Right lobe of liver (tissue), 6 donors: ENCODE data around the gene WTAP. TPM values are rescaled to one million over a fixed set of nuclear protein-coding genes. Genes with fewer than 3 reads are reported as not detected.
"Not testable (repeated sequence)": the region's sequence is repeated elsewhere in the genome, so short reads cannot be mapped to it uniquely, and the experiment has no call there.

Experiments
- ATAC-seq, 4 donors: fragments of 200-7000 bp; cut with Tn5 transposase; one replicate each; pipeline ENCODE4 v1.9.1; 2020; ENCODE audit warnings: mild to moderate bottlenecking in 4 of 4, moderate library complexity in 4 of 4
- DNase-seq, 3 donors: peaks; one replicate each; pipeline ENCODE4 v3.0.0-alpha.2; 2020
- H3K27ac ChIP-seq, 3 donors: fragments of 200-600 bp; one replicate each; pipeline ENCODE4 v1.8.0; 2022
- H3K27me3 ChIP-seq, 2 donors: fragments of 200-600 bp; one replicate each; pipeline ENCODE4 v1.8.0; 2022
- H3K36me3 ChIP-seq, 4 donors: fragments of 200-600 bp; sonication (generic) in 1 of 4; one replicate each; pipeline versions ENCODE4 v1.5.1 to v1.8.0; 2017 to 2022; ENCODE audit warnings: control low read depth in 1 of 4
- H3K4me1 ChIP-seq, 4 donors: fragments of 200-600 bp; sonication (generic) in 1 of 4; one replicate each; pipeline versions ENCODE4 v1.5.1 to v1.8.0; 2017 to 2022; ENCODE audit warnings: control low read depth in 1 of 4
- H3K4me3 ChIP-seq, 3 donors: fragments of 200-600 bp; one replicate each; pipeline ENCODE4 v1.8.0; 2022
- H3K9me3 ChIP-seq, 4 donors: fragments of 200-600 bp; sonication (generic) in 1 of 4; one replicate each; pipeline versions ENCODE4 v1.5.1 to v1.8.0; 2017 to 2022; ENCODE audit warnings: control low read depth in 1 of 4
- CTCF ChIP-seq, 4 donors: fragments of 200-600 bp in 3 of 4; fragments of 450-650 bp in 1 of 4; IDR thresholded peaks; one replicate each; pipeline versions ENCODE4 v1.5.1 to v1.8.0; 2016 to 2022; ENCODE audit warnings: antibody characterized with exemption in 4 of 4, mild to moderate bottlenecking in 2 of 4
- POLR2A ChIP-seq: fragments of 450-650 bp; IDR thresholded peaks from one replicate; pipeline ENCODE4 v1.6.1; 2017; ENCODE audit warnings: antibody characterized with exemption, mild to moderate bottlenecking
- WGBS: methylation state at CpG from one replicate; pipeline ENCODE4 v1.1.6; 2018; ENCODE audit warnings: low coverage, low lambda C conversion rate; ENCODE audit not compliant: insufficient coverage; ENCODE audit errors: missing lambda C conversion rate; 5-methylcytosine and 5-hydroxymethylcytosine counted together
- intact Hi-C, 2 donors: fragments of 100-400 bp; cut with DNase I; formaldehyde crosslinking; loops; one replicate each; pipeline versions ENCODE4 v1.11.2 to v1.14.1; 2022
- total RNA-seq, 6 experiments: library from RNA; depleted of rRNA in 2 of 6; stranded (reverse); fragments of >200 nt in 2 of 6; fragmentation: NEBNext Ultra II Directional in 3 of 6; extraction: Animal tissue kit (Norgen Biotek cat#: 25700) in 3 of 6; gene quantifications; one replicate each; pipeline versions ENCODE4 v1.1.0 to v1.2.4, GENCODE V29; 2016 to 2023
- donor health status: DM: no; HTN: yes; CAD: no.
- donor health status: DM: no; HTN: no; CAD: no.
- donor health status: DM: no; HTN: no; CAD: no.
- donor health status: DM: no; HTN: yes; CAD: no.
- donor health status: DM: no; HTN: yes; CAD: no.

WTAP gene
- total RNA-seq, 6 experiments from 2014 or later: 21.1 to 64.3 (median 37.6) TPM

DNA sequence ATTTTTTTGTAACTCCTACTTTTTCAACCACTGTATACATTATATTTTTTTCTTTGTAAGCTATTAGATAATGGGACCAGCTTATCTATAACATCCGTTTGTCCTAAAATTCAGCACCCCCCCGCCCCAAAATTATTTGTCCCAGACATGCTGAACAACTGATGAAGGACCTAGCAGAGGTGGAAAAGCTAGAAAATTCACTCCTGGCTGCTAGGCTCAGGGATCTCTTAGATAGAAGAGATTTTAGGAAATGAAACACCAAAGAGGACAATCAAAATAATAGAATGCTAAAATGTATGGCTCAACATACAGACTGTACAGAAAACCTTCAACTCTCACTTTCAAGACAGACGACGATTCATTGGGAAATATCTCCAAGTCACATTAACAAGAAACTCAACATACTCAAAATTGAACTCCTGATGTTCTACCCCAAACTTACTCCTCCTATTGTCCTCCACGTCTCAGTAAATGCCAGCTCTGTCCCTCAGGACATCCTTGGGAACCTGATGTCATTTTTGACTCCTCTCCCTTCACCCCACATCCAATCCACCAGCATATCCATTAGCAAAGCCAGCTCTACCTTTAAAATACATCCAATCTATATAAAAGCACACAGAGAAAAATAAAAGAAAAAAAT lies 38.9 kb upstream of the WTAP start:
- H3K27ac ChIP-seq: peak overlapping the region in 1 of 3 donors; percentile 98
- ATAC-seq (peak in 1 of 4 donors; percentile 0), DNase-seq (no peak)
- H3K9me3 ChIP-seq: no peaks in the 10 kb centered on the region
- no peak overlapping the region for H3K4me3 ChIP-seq
- peaks cover 6 to 61% (median 25%) of the 10 kb centered on the region in 4 donors for H3K36me3 ChIP-seq
- no peaks in the 10 kb centered on the region for H3K27me3 ChIP-seq
- TF ChIP-seq POLR2A (no peak), CTCF (IDR thresholded peaks at IDR 0.05) (no peak)
- H3K4me1 ChIP-seq: peaks cover 0 to 53% (median 7%) of the 10 kb centered on the region in 4 donors
- 65% methylated on average over 5 of the region's 5 CpGs for WGBS
- intact Hi-C loops: no loop called here

- peak in 1 of 3 donors; percentile 66 for DNase-seq
- peak in 1 of 4 donors; percentile 11 for ATAC-seq
- peaks cover 0 to 48% (median 7%) of the 10 kb centered on the region in 4 donors for H3K4me1 ChIP-seq
- H3K4me3 ChIP-seq: no peak overlapping the region
- WGBS: 58% methylated on average over 2 of the region's 6 CpGs
- H3K27ac ChIP-seq: peak overlapping the region in 2 of 3 donors; percentile 2 to 98
- no peak for TF ChIP-seq CTCF (IDR thresholded peaks at IDR 0.05)
- TF ChIP-seq POLR2A: peak; percentile 38
- intact Hi-C loops: no loop called here
- peaks cover 6 to 55% (median 20%) of the 10 kb centered on the region in 4 donors for H3K36me3 ChIP-seq
- no peaks in the 10 kb centered on the region for H3K27me3 ChIP-seq
- H3K9me3 ChIP-seq: no peaks in the 10 kb centered on the region
These were observed 38.3 kb upstream of the WTAP start for GRCh38 chr6:159689001-159689400.

DNA sequence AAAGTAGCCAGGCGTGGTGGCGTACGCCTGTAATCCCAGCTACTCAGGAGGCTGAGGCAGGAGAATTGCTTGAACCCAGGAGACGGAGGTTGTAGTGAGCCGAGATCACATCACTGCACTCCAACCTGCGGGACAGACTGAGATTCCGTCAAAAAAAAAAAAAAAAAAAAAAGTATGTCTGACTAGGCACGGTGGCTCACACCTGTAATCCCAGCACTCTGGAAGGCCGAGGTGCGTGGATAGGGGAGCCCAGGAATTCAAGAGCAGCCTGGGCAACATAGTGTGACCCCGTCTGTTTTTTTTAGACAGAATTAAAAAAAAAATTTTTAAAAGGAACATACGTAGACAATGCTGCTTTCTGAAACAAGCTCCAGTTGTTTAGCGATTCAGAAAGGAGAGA lies 37.2 kb upstream of the WTAP start:
- ATAC-seq: peak in 1 of 4 donors; percentile 0
- H3K27me3 ChIP-seq, H3K9me3 ChIP-seq, intact Hi-C loops, DNase-seq: not testable (repeated sequence)
- 78% methylated on average over 6 of the region's 13 CpGs for WGBS
- peak overlapping the region in 2 of 3 donors; percentile 83 to 92 for H3K4me3 ChIP-seq
- peak overlapping the region; percentile 98 to 99 (median 98) for H3K27ac ChIP-seq
- peaks cover 6 to 43% (median 15%) of the 10 kb centered on the region in 4 donors for H3K36me3 ChIP-seq
- peaks cover 0 to 50% (median 6%) of the 10 kb centered on the region in 4 donors for H3K4me1 ChIP-seq

GRCh38 chr6:159691133-159691962 lies 36.0 kb upstream of the WTAP start:
- TF ChIP-seq CTCF (IDR thresholded peaks at IDR 0.05) (peak; percentile 57 to 97 (median 74)), POLR2A (peak; percentile 56)
- WGBS: 1% methylated on average over 11 of the region's 11 CpGs
- ATAC-seq: peak in 3 of 4 donors; percentile 10 to 49 (median 20)
- H3K27ac ChIP-seq: peak overlapping the region; percentile 98 to 99 (median 98)
- peak overlapping the region; percentile 83 to 92 (median 92) for H3K4me3 ChIP-seq
- H3K36me3 ChIP-seq: peaks cover under 1 to 32% (median 12%) of the 10 kb centered on the region in 4 donors
- no peak for DNase-seq
- intact Hi-C loops: no loop called here
- H3K9me3 ChIP-seq: no peaks in the 10 kb centered on the region
- H3K27me3 ChIP-seq: no peaks in the 10 kb centered on the region
- H3K4me1 ChIP-seq: peaks cover 0 to 50% (median 6%) of the 10 kb centered on the region in 4 donors

DNA sequence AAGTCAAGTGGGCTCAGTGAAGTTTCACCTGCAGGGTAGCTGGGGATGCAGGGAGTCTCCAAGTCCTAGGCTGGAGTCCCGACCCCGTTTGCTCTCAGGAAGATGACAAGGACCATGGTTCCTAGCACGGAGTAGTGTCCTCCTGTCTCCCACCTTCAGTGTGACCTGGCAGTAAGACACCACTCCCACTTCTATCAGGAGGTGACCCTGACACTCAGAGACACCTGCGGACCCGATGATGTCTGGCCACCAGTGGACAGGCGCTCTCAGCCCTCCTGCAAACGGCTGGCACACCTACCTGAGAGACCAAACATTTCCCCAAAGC lies 35.4 kb upstream of the WTAP start:
- no peaks in the 10 kb centered on the region for H3K27me3 ChIP-seq
- intact Hi-C loops: no loop called here
- no peak for DNase-seq
- peaks cover 0 to 44% (median 6%) of the 10 kb centered on the region in 4 donors for H3K4me1 ChIP-seq
- H3K4me3 ChIP-seq: peak overlapping the region; percentile 83 to 92 (median 92)
- 6% methylated on average over 3 of the region's 7 CpGs for WGBS
- no peaks in the 10 kb centered on the region for H3K9me3 ChIP-seq
- peak; percentile 43 for TF ChIP-seq POLR2A
- TF ChIP-seq CTCF (IDR thresholded peaks at IDR 0.05): no peak
- peak overlapping the region; percentile 98 to 99 (median 98) for H3K27ac ChIP-seq
- H3K36me3 ChIP-seq: peaks cover 0 to 26% (median 12%) of the 10 kb centered on the region in 4 donors
- ATAC-seq: peak in 1 of 4 donors; percentile 1
